ENCODE data around the gene SUGP2. TPM values are rescaled to one million over a fixed set of nuclear protein-coding genes. Genes with fewer than 3 reads are reported as not detected.
A peak's percentile ranks its signal among the peaks of the same experiment; 100 is the strongest.

SUGP2 gene
- total and polyA plus RNA-seq, 12 donors, result 22.0 to 291 (median 53.2) TPM

- no peak for TF ChIP-seq POLR2A (IDR thresholded peaks at IDR 0.05)
- TF ChIP-seq CTCF (IDR thresholded peaks at IDR 0.05), result no peak
- no peaks in the 10 kb centered on the region for H3K36me3 ChIP-seq (replicated peaks in 1 of 2)
- no peak overlapping the region for H3K4me3 ChIP-seq
- no peak overlapping the region for H3K27ac ChIP-seq
- no peaks in the 10 kb centered on the region for H3K4me1 ChIP-seq (replicated peaks in 1 of 2)
- DNase-seq, result no peak
- intact Hi-C loops (cut with DNase I), result no loop called here
- WGBS, 4 donors, result 78 to 81% (median 80%) methylated on average over 10 to 13 of the region's 13 CpGs
- no peaks in the 10 kb centered on the region for H3K9me3 ChIP-seq (replicated peaks in 1 of 3)
- no peaks in the 10 kb centered on the region for H3K27me3 ChIP-seq
Observed at GRCh38 chr19:19074196-19074882, 41.0 kb upstream of the SUGP2 start.

DNA sequence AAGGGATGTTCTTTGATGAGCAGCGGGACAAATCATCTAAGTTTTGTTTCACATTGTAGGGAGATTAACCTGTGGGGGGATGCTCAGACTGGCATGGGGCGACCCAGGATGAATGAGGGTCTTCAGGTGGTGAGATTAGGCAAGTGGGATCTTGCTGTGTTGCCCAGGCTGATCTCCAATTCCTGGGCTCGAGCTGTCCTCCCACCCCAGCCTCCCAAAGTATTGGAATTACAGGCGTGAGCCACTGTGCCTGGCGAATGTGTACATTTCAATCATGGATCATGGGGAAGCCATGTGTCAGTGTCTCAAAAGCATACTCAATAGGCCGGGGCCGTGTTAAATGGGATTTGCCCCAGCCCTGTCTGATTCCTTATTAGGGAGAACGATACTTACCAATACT, 38.6 kb upstream of the SUGP2 start:
- DNase-seq, result no peak
- 93 to 97% (median 96%) methylated on average over 8 of the region's 8 CpGs for WGBS, 4 donors
- Histone ChIP-seq H3K27me3 (no peaks in the 10 kb centered on the region), H3K9me3 (replicated peaks in 1 of 3) (no peaks in the 10 kb centered on the region), H3K4me3 (no peak overlapping the region), H3K4me1 (replicated peaks in 1 of 2) (peaks cover 0 to 5% of the 10 kb centered on the region in 2 donors), H3K27ac (no peak overlapping the region), H3K36me3 (replicated peaks in 1 of 2) (no peaks in the 10 kb centered on the region)
- no peak for TF ChIP-seq POLR2A (IDR thresholded peaks at IDR 0.05)
- TF ChIP-seq CTCF (IDR thresholded peaks at IDR 0.05), result no peak
- intact Hi-C loops (cut with DNase I), result no loop called here

- H3K36me3 ChIP-seq (replicated peaks in 1 of 2), result no peaks in the 10 kb centered on the region
- peaks cover 12 to 18% of the 10 kb centered on the region in 2 donors for H3K4me1 ChIP-seq (replicated peaks in 1 of 2)
- H3K4me3 ChIP-seq, result no peak overlapping the region
- TF ChIP-seq POLR2A (IDR thresholded peaks at IDR 0.05), result no peak
- TF ChIP-seq CTCF (IDR thresholded peaks at IDR 0.05), result no peak
- no peaks in the 10 kb centered on the region for H3K27me3 ChIP-seq
- 75 to 79% (median 76%) methylated on average over 11 of the region's 11 CpGs for WGBS, 4 donors
- no peaks in the 10 kb centered on the region for H3K9me3 ChIP-seq (replicated peaks in 1 of 3)
- intact Hi-C loops (cut with DNase I), result no loop called here
- H3K27ac ChIP-seq, result peak overlapping the region in 1 of 5 donors; percentile 32
- DNase-seq, result no peak
Observed at GRCh38 chr19:19068659-19069654, 35.6 kb upstream of the SUGP2 start.

Measured in adrenal gland (tissue), 12 donors.